IMR-90 (cell line): ENCODE data around the gene KCNJ1. TPM values are rescaled to one million over a fixed set of nuclear protein-coding genes. Genes with fewer than 3 reads are reported as not detected.

Experiments used
- ATAC-seq: fragments of 200-7000 bp; cut with Tn5 transposase; 2 replicates; pipeline ENCODE4 v1.9.1; 2020; ENCODE audit warnings: low read depth, mild to moderate bottlenecking, moderate library complexity
- BruUV-seq: library from RNA; stranded (reverse); fragments of 400-500 nt; replicated peaks from 2 replicates; lab custom pipeline; 2021; lab: Mats Ljungman, UMichigan
- CTCF ChIA-PET: fragments of 300-600 bp; formaldehyde crosslinking; extraction: SDS; loops from one replicate; lab custom pipeline; 2021; ENCODE audit warnings: antibody characterized with exemption; lab: Yijun Ruan, JAX
- POLR2A ChIA-PET: fragments of 300-600 bp; sonication (Branson Sonifier 250); formaldehyde crosslinking; loops from one replicate; lab custom pipeline; 2022; ENCODE audit warnings: antibody characterized with exemption; ENCODE audit not compliant: unreplicated experiment; lab: Charles Lee
- DNase-seq: peaks from one replicate; pipeline ENCODE4 v3.0.0; 2013
- H2AFZ ChIP-seq: replicated peaks from 2 replicates; pipeline ENCODE3; 2013; ENCODE audit warnings: low read length, mild to moderate bottlenecking; ENCODE audit not compliant: poor library complexity
- H2AK5ac ChIP-seq: 2 replicates; pipeline ENCODE4 v1.6.1; 2013; ENCODE audit warnings: low read depth, low read length, inconsistent platforms
- H2AK9ac ChIP-seq: replicated peaks from 2 replicates; pipeline ENCODE3; 2013; ENCODE audit warnings: mild to moderate bottlenecking, low read depth, low read length, moderate library complexity; ENCODE audit not compliant: poor library complexity
- H2BK120ac ChIP-seq: 2 replicates; pipeline ENCODE4 v1.6.1; 2013; ENCODE audit warnings: low read depth, low read length, inconsistent platforms
- H2BK15ac ChIP-seq: 3 replicates; pipeline ENCODE4 v1.6.1; 2013; ENCODE audit warnings: low read depth, low read length, inconsistent platforms
- H2BK20ac ChIP-seq: 2 replicates; pipeline ENCODE4 v1.6.1; 2013; ENCODE audit warnings: low read depth, mild to moderate bottlenecking, inconsistent platforms, low read length, moderate library complexity
- H2BK5ac ChIP-seq: 2 replicates; pipeline ENCODE4 v1.6.1; 2013; ENCODE audit warnings: mild to moderate bottlenecking, low read depth, low read length, inconsistent platforms; ENCODE audit not compliant: poor library complexity, severe bottlenecking
- H3K14ac ChIP-seq: replicated peaks from 2 replicates; pipeline ENCODE4 v1.6.1; 2013; ENCODE audit warnings: low read depth, low read length, inconsistent platforms
- H3K18ac ChIP-seq: 2 replicates; pipeline ENCODE4 v1.6.1; 2013; ENCODE audit warnings: low read depth, low read length, control low read depth
- H3K23ac ChIP-seq: 2 replicates; pipeline ENCODE4 v1.6.1; 2013; ENCODE audit warnings: low read depth, low read length, inconsistent platforms
- H3K27ac ChIP-seq: 2 replicates; pipeline ENCODE4 v1.5.1; 2013; ENCODE audit warnings: mild to moderate bottlenecking, control low read depth, low read length; ENCODE audit not compliant: insufficient read depth
- H3K27me3 ChIP-seq: 2 replicates; pipeline ENCODE4 v1.6.1; 2013; ENCODE audit warnings: low read length; ENCODE audit not compliant: control insufficient read depth, insufficient read depth
- H3K36me3 ChIP-seq: 2 replicates; pipeline ENCODE4 v1.6.1; 2013; ENCODE audit warnings: low read length, mixed read lengths; ENCODE audit not compliant: control insufficient read depth, insufficient read depth
- H3K4ac ChIP-seq: 2 replicates; pipeline ENCODE4 v1.6.1; 2013; ENCODE audit warnings: low read depth, low read length, inconsistent platforms
- H3K4me1 ChIP-seq: 2 replicates; pipeline ENCODE4 v1.6.1; 2013; ENCODE audit warnings: low read length, mixed read lengths; ENCODE audit not compliant: control insufficient read depth, insufficient read depth
- H3K4me2 ChIP-seq: 2 replicates; pipeline ENCODE4 v1.6.1; 2013; ENCODE audit warnings: low read depth, mild to moderate bottlenecking, control low read depth, low read length, moderate library complexity
- H3K4me3 ChIP-seq: 2 replicates; pipeline ENCODE4 v1.5.1; 2013; ENCODE audit warnings: low read depth, mild to moderate bottlenecking, control low read depth, low read length, moderate library complexity; ENCODE audit not compliant: insufficient read depth
- H3K56ac ChIP-seq: 2 replicates; pipeline ENCODE4 v1.6.1; 2013; ENCODE audit warnings: low read length, inconsistent platforms; ENCODE audit not compliant: insufficient read depth; ENCODE audit errors: extremely low read depth
- H3K79me1 ChIP-seq, 2 experiments: 2 replicates each; pipeline ENCODE4 v1.6.1; 2013; ENCODE audit warnings: low read length in 2 of 2, inconsistent platforms in 1 of 2, low read depth in 1 of 2
- H3K9ac ChIP-seq: 2 replicates; pipeline ENCODE4 v1.6.1; 2013; ENCODE audit warnings: low read depth, low read length, control low read depth
- H3K9me1 ChIP-seq: 2 replicates; pipeline ENCODE4 v1.6.1; 2013; ENCODE audit warnings: low read length, inconsistent platforms; ENCODE audit not compliant: insufficient read depth
- H3K9me3 ChIP-seq: 2 replicates; pipeline ENCODE4 v1.6.1; 2013; ENCODE audit warnings: low read length; ENCODE audit not compliant: control insufficient read depth, insufficient read depth
- H4K20me1 ChIP-seq: 2 replicates; pipeline ENCODE4 v1.6.1; 2013; ENCODE audit warnings: low read length, inconsistent platforms; ENCODE audit not compliant: insufficient read depth
- H4K5ac ChIP-seq: 2 replicates; pipeline ENCODE4 v1.6.1; 2013; ENCODE audit warnings: mild to moderate bottlenecking, low read depth, low read length, control low read depth
- H4K8ac ChIP-seq, 2 experiments: 2 replicates each; pipeline ENCODE4 v1.6.1; 2013; ENCODE audit warnings: low read depth in 2 of 2, low read length in 2 of 2, control low read depth in 1 of 2, inconsistent platforms in 1 of 2
- H4K91ac ChIP-seq: 2 replicates; pipeline ENCODE4 v1.6.1; 2013; ENCODE audit warnings: low read depth, low read length, inconsistent platforms; ENCODE audit not compliant: insufficient read depth
- BHLHE40 ChIP-seq: fragments of 150-350 bp; IDR thresholded peaks from 2 replicates; pipeline ENCODE4 v1.6.1; 2016; ENCODE audit warnings: mild to moderate bottlenecking, low read depth, low read length
- CEBPB ChIP-seq: IDR thresholded peaks from 2 replicates; pipeline ENCODE4 v1.6.1; 2012; ENCODE audit warnings: low read depth, low read length, improper control_type of control experiment
- CHD1 ChIP-seq: IDR thresholded peaks from 2 replicates; pipeline ENCODE4 v1.6.1; 2012; ENCODE audit warnings: low read depth, low read length, improper control_type of control experiment
- CTCF ChIP-seq: conservative IDR thresholded peaks from 2 replicates; pipeline ENCODE4 v1.5.1; 2012; ENCODE audit warnings: mild to moderate bottlenecking, low read depth, low read length, improper control_type of control experiment
- FOS ChIP-seq: fragments of 150-350 bp; IDR thresholded peaks from 2 replicates; pipeline ENCODE4 v1.6.1; 2016; ENCODE audit warnings: low read depth, low read length
- MAFK ChIP-seq: IDR thresholded peaks from 2 replicates; pipeline ENCODE4 v1.6.1; 2012; ENCODE audit warnings: low read depth, low read length, improper control_type of control experiment
- MAZ ChIP-seq: IDR thresholded peaks from 2 replicates; pipeline ENCODE4 v1.6.1; 2012; ENCODE audit warnings: low read depth, mild to moderate bottlenecking, low read length, improper control_type of control experiment, moderate library complexity, borderline replicate concordance
- MXI1 ChIP-seq: IDR thresholded peaks from 2 replicates; pipeline ENCODE4 v1.6.1; 2012; ENCODE audit warnings: low read depth, mild to moderate bottlenecking, low read length, moderate library complexity, borderline replicate concordance
- NFE2L2 ChIP-seq: fragments of 150-350 bp; IDR thresholded peaks from 2 replicates; pipeline ENCODE4 v1.6.1; 2016; ENCODE audit warnings: low read depth, mild to moderate bottlenecking, low read length
- POLR2A ChIP-seq: IDR thresholded peaks from 2 replicates; pipeline ENCODE4 v1.6.1; 2012; ENCODE audit warnings: mild to moderate bottlenecking, low read depth, low read length
- RAD21 ChIP-seq: IDR thresholded peaks from 2 replicates; pipeline ENCODE4 v1.6.1; 2012; ENCODE audit warnings: low read length, improper control_type of control experiment
- RCOR1 ChIP-seq: IDR thresholded peaks from 2 replicates; pipeline ENCODE4 v1.6.1; 2012; ENCODE audit warnings: mild to moderate bottlenecking, low read length, improper control_type of control experiment; ENCODE audit not compliant: insufficient replicate concordance
- RFX5 ChIP-seq: IDR thresholded peaks from 2 replicates; pipeline ENCODE4 v1.8.0; 2012; ENCODE audit warnings: low read depth, mild to moderate bottlenecking, low read length, moderate library complexity
- SMC3 ChIP-seq: fragments of 150-350 bp; IDR thresholded peaks from 2 replicates; pipeline ENCODE4 v1.6.1; 2016; ENCODE audit warnings: low read depth, mild to moderate bottlenecking, antibody characterized with exemption, low read length, moderate library complexity
- whole genome bisulfite sequencing, 2 experiments: methylation state at CpG; one replicate each; pipeline versions ENCODE4 v1.1.5 to v1.1.7; 2013; ENCODE audit warnings: missing lambda C conversion rate in 2 of 2; ENCODE audit not compliant: insufficient read length in 1 of 2; ENCODE audit errors: extremely low coverage in 2 of 2; 5-methylcytosine and 5-hydroxymethylcytosine counted together
- dilution Hi-C: fragments of 300-500 bp; cut with HindIII; formaldehyde crosslinking; loops from one replicate; pipeline ENCODE4 v1.14.3; 2018; ENCODE audit warnings: low sequenced_read_pairs; ENCODE audit not compliant: unreplicated experiment
- in situ Hi-C: fragments of 300-500 bp; cut with MboI; formaldehyde crosslinking; loops from 3 replicates; pipeline ENCODE4 v1.14.3; 2019; ENCODE audit warnings: low sequenced_read_pairs, inconsistent platforms, mixed read lengths
- intact Hi-C: fragments of 100-400 bp; cut with micrococcal nuclease; formaldehyde crosslinking; loops from 2 replicates; pipeline ENCODE4 v1.10.0; 2022
- polyA plus RNA-seq, 3 experiments: library from polyadenylated mRNA; depleted of rRNA; stranded (reverse); fragments of >200 nt; gene quantifications; 2 replicates each; pipeline ENCODE4 v1.2.3, GENCODE V29; 2012; ENCODE audit warnings: low replicate concordance in 1 of 3
- total RNA-seq: library from RNA; depleted of rRNA; stranded (reverse); fragments of >200 nt; gene quantifications from 2 replicates; pipeline ENCODE4 v1.2.3, GENCODE V29; 2012
- TF ChIP-seq, protein P1 (sequence below): fragments of 150-350 bp; IDR thresholded peaks from 2 replicates; pipeline ENCODE4 v1.6.1; 2016; ENCODE audit warnings: low read depth, mild to moderate bottlenecking, low read length, moderate library complexity, borderline replicate concordance
- TF ChIP-seq, protein P2 (sequence below): fragments of 150-350 bp; IDR thresholded peaks from 2 replicates; pipeline ENCODE4 v1.6.1; 2017; ENCODE audit warnings: mild to moderate bottlenecking, antibody characterized with exemption, low read length, low read depth

KCNJ1 gene
- total and polyA plus RNA-seq, 2 of the 4 experiments (the other 2 are of a cell fraction) = not detected

DNA sequence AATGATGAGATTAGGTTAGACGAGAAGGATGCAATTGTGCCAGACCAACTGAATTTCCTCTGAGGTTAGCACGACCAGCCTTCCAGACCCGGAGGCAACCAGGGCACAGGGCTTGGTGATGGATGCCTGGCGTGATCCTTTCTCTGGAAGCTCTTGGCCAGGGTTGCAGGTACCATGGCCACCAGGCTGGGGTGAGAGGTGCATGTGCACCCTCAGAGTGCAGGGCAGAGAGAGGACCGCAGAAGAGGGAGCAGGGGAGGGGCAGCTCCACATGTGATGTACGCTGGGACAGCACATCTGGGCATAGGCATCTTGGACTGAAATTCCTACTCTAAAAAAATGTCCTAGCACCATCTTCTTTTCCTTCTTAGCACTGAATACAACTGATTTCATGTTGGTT, 10.9 kb downstream of the KCNJ1 start:
- Histone ChIP-seq H2BK15ac (no peak overlapping the region), H2AK9ac (no peak overlapping the region), H4K20me1 (no peaks in the 10 kb centered on the region), H3K4me1 (no peaks in the 10 kb centered on the region), H3K23ac (no peak overlapping the region), H4K8ac (no peak overlapping the region), H3K14ac (no peak overlapping the region), H4K5ac (no peak overlapping the region), H2AFZ (no peak overlapping the region), H2BK120ac (no peak overlapping the region), H3K9me3 (no peaks in the 10 kb centered on the region), H3K9me1 (no peaks in the 10 kb centered on the region), H3K9ac (no peak overlapping the region), H3K18ac (no peak overlapping the region), H2AK5ac (no peak overlapping the region), H2BK20ac (no peak overlapping the region), H3K56ac (no peak overlapping the region), H3K4me2 (no peak overlapping the region), H2BK5ac (no peak overlapping the region), H3K4me3 (no peak overlapping the region), H3K36me3 (no peaks in the 10 kb centered on the region), H3K27me3 (peaks cover 51% of the 10 kb centered on the region), H3K79me1 (no peaks in the 10 kb centered on the region), H4K91ac (no peak overlapping the region), H3K27ac (no peak overlapping the region), H3K4ac (no peak overlapping the region)
- TF ChIP-seq CHD1 (no peak), NFE2L2 (no peak), SMC3 (no peak), RAD21 (no peak), RFX5 (no peak), RCOR1 (no peak), MAZ (no peak), FOS (no peak), CEBPB (no peak), MAFK (no peak), CTCF (no peak), MXI1 (no peak), BHLHE40 (no peak), POLR2A (no peak)
- TF ChIP-seq, protein P1, sequence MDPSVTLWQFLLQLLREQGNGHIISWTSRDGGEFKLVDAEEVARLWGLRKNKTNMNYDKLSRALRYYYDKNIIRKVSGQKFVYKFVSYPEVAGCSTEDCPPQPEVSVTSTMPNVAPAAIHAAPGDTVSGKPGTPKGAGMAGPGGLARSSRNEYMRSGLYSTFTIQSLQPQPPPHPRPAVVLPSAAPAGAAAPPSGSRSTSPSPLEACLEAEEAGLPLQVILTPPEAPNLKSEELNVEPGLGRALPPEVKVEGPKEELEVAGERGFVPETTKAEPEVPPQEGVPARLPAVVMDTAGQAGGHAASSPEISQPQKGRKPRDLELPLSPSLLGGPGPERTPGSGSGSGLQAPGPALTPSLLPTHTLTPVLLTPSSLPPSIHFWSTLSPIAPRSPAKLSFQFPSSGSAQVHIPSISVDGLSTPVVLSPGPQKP = no peak
- TF ChIP-seq, protein P2, sequence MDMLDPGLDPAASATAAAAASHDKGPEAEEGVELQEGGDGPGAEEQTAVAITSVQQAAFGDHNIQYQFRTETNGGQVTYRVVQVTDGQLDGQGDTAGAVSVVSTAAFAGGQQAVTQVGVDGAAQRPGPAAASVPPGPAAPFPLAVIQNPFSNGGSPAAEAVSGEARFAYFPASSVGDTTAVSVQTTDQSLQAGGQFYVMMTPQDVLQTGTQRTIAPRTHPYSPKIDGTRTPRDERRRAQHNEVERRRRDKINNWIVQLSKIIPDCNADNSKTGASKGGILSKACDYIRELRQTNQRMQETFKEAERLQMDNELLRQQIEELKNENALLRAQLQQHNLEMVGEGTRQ = no peak
- ATAC-seq (no peak), DNase-seq (no peak)
- ChIA-PET POLR2A (no interaction called here), CTCF (no interaction called here)
- WGBS, 2 experiments = no CpG with 5 or more reads among the region's 6 CpGs
- dilution Hi-C loops (no loop called here), in situ Hi-C loops (no loop called here), intact Hi-C loops (no loop called here)
- BruUV-seq = no TSS peak
